Suprapubic skin (tissue), 4 donors: ENCODE data around the gene ASTN2. TPM values are rescaled to one million over a fixed set of nuclear protein-coding genes. Genes with fewer than 3 reads are reported as not detected.
"Not testable (repeated sequence)": the region's sequence is repeated elsewhere in the genome, so short reads cannot be mapped to it uniquely, and the experiment has no call there.

Source experiments
- DNase-seq, 2 donors: peaks; one replicate each; pipeline ENCODE4 v3.0.0-alpha.2; 2019; ENCODE audit warnings: low spot score in 2 of 2
- H3K27ac ChIP-seq: fragments of 200-600 bp; sonication (generic); one replicate; pipeline ENCODE4 v1.5.1; 2019
- H3K27me3 ChIP-seq: fragments of 200-600 bp; sonication (generic); one replicate; pipeline ENCODE4 v1.5.1; 2019
- H3K36me3 ChIP-seq: fragments of 200-600 bp; sonication (generic); one replicate; pipeline ENCODE4 v1.5.1; 2019
- H3K4me1 ChIP-seq: fragments of 200-600 bp; sonication (generic); one replicate; pipeline ENCODE4 v1.5.1; 2019
- H3K4me3 ChIP-seq: fragments of 200-600 bp; sonication (generic); one replicate; pipeline ENCODE4 v1.5.1; 2019; ENCODE audit warnings: mild to moderate bottlenecking
- H3K9me3 ChIP-seq: fragments of 200-600 bp; sonication (generic); one replicate; pipeline ENCODE4 v1.5.1; 2019
- EP300 ChIP-seq: sonication (generic); formaldehyde crosslinking; IDR thresholded peaks from one replicate; pipeline ENCODE4 v1.6.1; 2017; ENCODE audit warnings: antibody characterized with exemption
- POLR2A ChIP-seq, 2 donors: fragments of 450-650 bp; IDR thresholded peaks; one replicate each; pipeline ENCODE4 v1.6.1; 2017; ENCODE audit warnings: antibody characterized with exemption in 2 of 2, mild to moderate bottlenecking in 2 of 2, moderate library complexity in 2 of 2
- POLR2AphosphoS5 ChIP-seq, 3 donors: sonication (generic); formaldehyde crosslinking; IDR thresholded peaks; one replicate each; pipeline ENCODE4 v1.6.1; 2017; ENCODE audit warnings: antibody characterized with exemption in 3 of 3
- WGBS: methylation state at CpG from one replicate; pipeline ENCODE4 v1.1.5; 2018; 5-methylcytosine and 5-hydroxymethylcytosine counted together
- total RNA-seq, 4 donors: library from RNA; depleted of rRNA; stranded (reverse); fragments of >200 nt; gene quantifications; one replicate each; pipeline ENCODE4 v1.1.0, GENCODE V29; 2016
- TF ChIP-seq, protein P1 (sequence below), 2 donors: fragments of 200-600 bp in 1 of 2; fragments of 450-650 bp in 1 of 2; sonication (generic) in 1 of 2; IDR thresholded peaks; one replicate each; pipeline ENCODE4 v1.5.1; 2016 to 2019; ENCODE audit warnings: antibody characterized with exemption in 2 of 2, mild to moderate bottlenecking in 1 of 2, moderate library complexity in 1 of 2

ASTN2 gene
- total RNA-seq, 4 donors from 2014 or later = 2.0 to 6.9 (median 3.8) TPM

DNA sequence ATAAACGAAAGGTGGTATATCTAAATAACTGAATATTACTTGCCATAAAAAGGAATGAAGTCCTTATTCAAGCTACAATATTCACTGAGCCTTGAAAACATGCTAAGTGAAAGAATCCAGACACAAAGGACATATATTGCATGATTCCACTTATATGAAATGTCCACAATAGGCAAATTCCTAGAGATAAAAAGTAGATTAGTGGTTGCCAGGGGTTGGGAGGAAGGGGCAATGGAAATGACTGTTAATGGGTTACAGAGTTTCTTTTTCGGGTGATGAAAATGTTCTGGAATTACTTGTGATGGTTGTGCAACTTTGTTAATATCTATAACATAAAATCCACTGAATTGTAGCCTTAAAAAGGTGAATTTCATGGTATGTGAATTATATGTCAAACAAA lies 954.8 kb downstream of the ASTN2 start:
- H3K4me3 ChIP-seq = no peak overlapping the region
- H3K9me3 ChIP-seq = no peaks in the 10 kb centered on the region
- H3K4me1 ChIP-seq = no peaks in the 10 kb centered on the region
- no peak for DNase-seq
- no peak for TF ChIP-seq POLR2A (IDR thresholded peaks at IDR 0.05)
- no peak for TF ChIP-seq POLR2AphosphoS5 (IDR thresholded peaks at IDR 0.05)
- TF ChIP-seq, protein P1, sequence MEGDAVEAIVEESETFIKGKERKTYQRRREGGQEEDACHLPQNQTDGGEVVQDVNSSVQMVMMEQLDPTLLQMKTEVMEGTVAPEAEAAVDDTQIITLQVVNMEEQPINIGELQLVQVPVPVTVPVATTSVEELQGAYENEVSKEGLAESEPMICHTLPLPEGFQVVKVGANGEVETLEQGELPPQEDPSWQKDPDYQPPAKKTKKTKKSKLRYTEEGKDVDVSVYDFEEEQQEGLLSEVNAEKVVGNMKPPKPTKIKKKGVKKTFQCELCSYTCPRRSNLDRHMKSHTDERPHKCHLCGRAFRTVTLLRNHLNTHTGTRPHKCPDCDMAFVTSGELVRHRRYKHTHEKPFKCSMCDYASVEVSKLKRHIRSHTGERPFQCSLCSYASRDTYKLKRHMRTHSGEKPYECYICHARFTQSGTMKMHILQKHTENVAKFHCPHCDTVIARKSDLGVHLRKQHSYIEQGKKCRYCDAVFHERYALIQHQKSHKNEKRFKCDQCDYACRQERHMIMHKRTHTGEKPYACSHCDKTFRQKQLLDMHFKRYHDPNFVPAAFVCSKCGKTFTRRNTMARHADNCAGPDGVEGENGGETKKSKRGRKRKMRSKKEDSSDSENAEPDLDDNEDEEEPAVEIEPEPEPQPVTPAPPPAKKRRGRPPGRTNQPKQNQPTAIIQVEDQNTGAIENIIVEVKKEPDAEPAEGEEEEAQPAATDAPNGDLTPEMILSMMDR (IDR thresholded peaks at IDR 0.05) = no peak
- TF ChIP-seq EP300 = no peak
- no peak overlapping the region for H3K27ac ChIP-seq
- no peaks in the 10 kb centered on the region for H3K27me3 ChIP-seq
- H3K36me3 ChIP-seq = no peaks in the 10 kb centered on the region
- WGBS = 77% methylated on average over 2 of the region's 2 CpGs

GRCh38 chr9:116459576-116459975 lies 955.3 kb downstream of the ASTN2 start:
- TF ChIP-seq, protein P1 (IDR thresholded peaks at IDR 0.05) = no peak
- TF ChIP-seq EP300 (no peak), POLR2AphosphoS5 (IDR thresholded peaks at IDR 0.05) (no peak), POLR2A (IDR thresholded peaks at IDR 0.05) (no peak)
- Histone ChIP-seq H3K36me3 (no peaks in the 10 kb centered on the region), H3K4me1 (no peaks in the 10 kb centered on the region), H3K4me3 (no peak overlapping the region), H3K9me3 (no peaks in the 10 kb centered on the region), H3K27ac (no peak overlapping the region), H3K27me3 (no peaks in the 10 kb centered on the region)
- WGBS = 88% methylated on average over 3 of the region's 3 CpGs
- no peak for DNase-seq

DNA sequence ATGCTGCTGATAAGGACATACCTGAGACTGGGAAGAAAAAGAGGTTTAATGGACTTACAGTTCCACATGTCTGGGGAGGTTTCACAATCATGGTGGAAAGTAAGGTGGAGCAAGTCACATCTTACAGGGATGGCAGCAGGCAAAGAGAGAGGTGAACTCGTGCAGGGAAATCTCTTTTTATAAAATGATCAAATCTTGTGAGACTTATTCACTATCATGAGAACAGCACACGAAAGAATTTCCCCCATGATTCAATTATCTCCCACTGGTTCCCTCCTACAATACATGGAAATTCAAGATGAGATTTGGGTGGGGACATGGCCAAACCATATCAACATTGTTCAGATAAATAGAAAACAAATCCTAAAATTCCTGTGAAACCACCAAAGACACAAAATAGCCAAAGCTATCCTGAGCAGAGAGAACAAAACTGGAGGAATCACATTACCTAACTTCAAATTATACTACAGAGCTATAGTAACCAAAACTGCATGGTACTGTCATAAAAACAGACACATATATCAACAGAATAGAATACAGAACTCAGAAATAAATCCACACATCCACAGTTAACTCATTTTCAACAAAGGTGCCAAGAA lies 958.3 kb downstream of the ASTN2 start:
- Histone ChIP-seq H3K27me3 (no peaks in the 10 kb centered on the region), H3K9me3 (no peaks in the 10 kb centered on the region), H3K4me3 (no peak overlapping the region), H3K36me3 (no peaks in the 10 kb centered on the region), H3K27ac (no peak overlapping the region), H3K4me1 (no peaks in the 10 kb centered on the region)
- WGBS = 92% methylated on average over 2 of the region's 2 CpGs
- no peak for DNase-seq
- TF ChIP-seq POLR2A (IDR thresholded peaks at IDR 0.05) = no peak
- TF ChIP-seq, protein P1 (IDR thresholded peaks at IDR 0.05) = no peak

DNA sequence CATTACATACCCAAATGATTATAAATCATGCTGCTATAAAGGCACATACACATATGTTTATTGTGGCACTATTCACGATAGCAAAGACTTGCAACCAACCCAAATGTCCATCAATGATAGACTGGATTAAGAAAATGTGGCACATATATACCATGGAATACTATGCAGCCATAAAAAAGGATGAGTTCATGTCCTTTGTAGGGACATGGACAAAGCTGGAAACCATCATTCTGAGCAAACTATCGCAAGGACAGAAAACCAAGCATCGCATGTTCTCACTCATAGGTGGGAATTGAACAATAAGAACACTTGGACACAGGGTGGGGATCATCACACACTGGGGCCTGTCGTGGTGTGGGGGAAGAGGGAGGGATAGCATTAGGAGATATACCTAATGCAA lies 960.3 kb downstream of the ASTN2 start:
- H3K27me3 ChIP-seq = not testable (repeated sequence)

GRCh38 chr9:116453785-116454184 lies 961.1 kb downstream of the ASTN2 start:
- Histone ChIP-seq H3K4me3 (no peak overlapping the region), H3K9me3 (no peaks in the 10 kb centered on the region), H3K4me1 (no peaks in the 10 kb centered on the region), H3K27me3 (no peaks in the 10 kb centered on the region), H3K36me3 (no peaks in the 10 kb centered on the region), H3K27ac (no peak overlapping the region)
- TF ChIP-seq, protein P1 (IDR thresholded peaks at IDR 0.05) = no peak
- TF ChIP-seq POLR2A (IDR thresholded peaks at IDR 0.05) (no peak), EP300 (no peak), POLR2AphosphoS5 (IDR thresholded peaks at IDR 0.05) (no peak)
- DNase-seq = no peak
- WGBS = 100% methylated on average over 1 of the region's 1 CpG

More for the DNA sequence above, 960.3 kb downstream of the ASTN2 start:
- not testable (repeated sequence) for H3K4me1 ChIP-seq, H3K36me3 ChIP-seq, H3K27ac ChIP-seq, H3K4me3 ChIP-seq, H3K9me3 ChIP-seq, DNase-seq
- 97% methylated on average over 4 of the region's 4 CpGs for WGBS

- no peak for DNase-seq
- Histone ChIP-seq H3K4me1 (no peaks in the 10 kb centered on the region), H3K27ac (no peak overlapping the region), H3K4me3 (no peak overlapping the region), H3K9me3 (no peaks in the 10 kb centered on the region), H3K27me3 (no peaks in the 10 kb centered on the region), H3K36me3 (no peaks in the 10 kb centered on the region)
- no peak for TF ChIP-seq EP300
- no peak for TF ChIP-seq POLR2AphosphoS5 (IDR thresholded peaks at IDR 0.05)
- TF ChIP-seq, protein P1 (IDR thresholded peaks at IDR 0.05) = no peak
- TF ChIP-seq POLR2A (IDR thresholded peaks at IDR 0.05) = no peak
Observed at GRCh38 chr9:116452634-116453033, 962.2 kb downstream of the ASTN2 start.
